ENCODE data around the gene KRT85.

GRCh38 chr12:52334185-52334584 is 33.1 kb downstream of the KRT85 start:
- TF ChIP-seq POLR2AphosphoS5 (IDR thresholded peaks at IDR 0.05; ENCODE audit: insufficient read depth, low read depth, low read length) (no peak), EZH2 (IDR thresholded peaks at IDR 0.05; ENCODE audit: borderline replicate concordance, low read depth, low read length, severe bottlenecking) (no peak), CTCF (IDR thresholded peaks at IDR 0.05; ENCODE audit: extremely low read depth in 1 of 2, insufficient read depth in 1 of 2, low read depth in 1 of 2, low read length in 2 of 2) (no peak), MAX (IDR thresholded peaks at IDR 0.05; ENCODE audit: insufficient read depth, insufficient read length) (no peak), POLR2A (IDR thresholded peaks at IDR 0.05; ENCODE audit: low read depth, low read length) (no peak)

All from endothelial cell of umbilical vein (primary cell).